Glutamatergic neuron (in vitro differentiated cells): ENCODE results near the gene SLC20A1. TPM values are rescaled to one million over a fixed set of nuclear protein-coding genes. Genes with fewer than 3 reads are reported as not detected.

Experiments
- DNase-seq: peaks from one replicate; pipeline ENCODE4 v3.0.0; 2022
- H3K27ac Mint-ChIP-seq: one replicate; pipeline ENCODE4 v1.8.0; 2020; ENCODE audit warnings: mild to moderate bottlenecking, mixed read lengths, inconsistent platforms; ENCODE audit not compliant: unreplicated experiment
- H3K27me3 Mint-ChIP-seq: one replicate; pipeline ENCODE4 v1.8.0; 2020; ENCODE audit warnings: mild to moderate bottlenecking, moderate library complexity, mixed read lengths, inconsistent platforms; ENCODE audit not compliant: unreplicated experiment
- H3K36me3 Mint-ChIP-seq: one replicate; pipeline ENCODE4 v1.8.0; 2020; ENCODE audit warnings: mild to moderate bottlenecking, mixed read lengths, inconsistent platforms; ENCODE audit not compliant: unreplicated experiment
- H3K4me1 Mint-ChIP-seq: one replicate; pipeline ENCODE4 v1.8.0; 2020; ENCODE audit warnings: mild to moderate bottlenecking, low read depth, mixed read lengths, inconsistent platforms; ENCODE audit not compliant: unreplicated experiment
- H3K4me3 Mint-ChIP-seq: one replicate; pipeline ENCODE4 v1.8.0; 2020; ENCODE audit warnings: mild to moderate bottlenecking, mixed read lengths, inconsistent platforms; ENCODE audit not compliant: unreplicated experiment
- H3K9me3 Mint-ChIP-seq: one replicate; pipeline ENCODE4 v1.8.0; 2020; ENCODE audit warnings: mild to moderate bottlenecking, moderate library complexity, mixed read lengths, inconsistent platforms; ENCODE audit not compliant: unreplicated experiment
- CTCF ChIP-seq: fragments of 200-600 bp; sonication (generic); IDR thresholded peaks from one replicate; pipeline ENCODE4 v1.5.0; 2021; ENCODE audit not compliant: partially characterized antibody, unreplicated experiment
- total RNA-seq: library from RNA; stranded (reverse); fragmentation: NEBNext Ultra II Directional; extraction: Animal tissue kit (Norgen Biotek cat#: 25700); gene quantifications from one replicate; pipeline ENCODE4 v1.2.1, GENCODE V29; 2021; ENCODE audit not compliant: unreplicated experiment

Gene SLC20A1
- total RNA-seq, 1 donor from 2014 or later, result 73.0 TPM

- TF ChIP-seq CTCF, result no peak
- Mint-ChIP-seq H3K27me3 (peaks cover 1% of the 10 kb centered on the region), H3K4me3 (no peak overlapping the region), H3K4me1 (no peaks in the 10 kb centered on the region), H3K36me3 (no peaks in the 10 kb centered on the region), H3K27ac (no peak overlapping the region), H3K9me3 (no peaks in the 10 kb centered on the region)
- DNase-seq, result peak; percentile 42
Observed at GRCh38 chr2:112692495-112692911, 46.8 kb downstream of the SLC20A1 start.

GRCh38 chr2:112692918-112693317 lies 47.2 kb downstream of the SLC20A1 start:
- Mint-ChIP-seq H3K36me3 (no peaks in the 10 kb centered on the region), H3K4me1 (no peaks in the 10 kb centered on the region), H3K4me3 (no peak overlapping the region), H3K27ac (no peak overlapping the region), H3K27me3 (peaks cover 1% of the 10 kb centered on the region), H3K9me3 (no peaks in the 10 kb centered on the region)
- no peak for DNase-seq
- TF ChIP-seq CTCF, result no peak

GRCh38 chr2:112693596-112693995 lies 47.9 kb downstream of the SLC20A1 start:
- no peak overlapping the region for H3K27ac Mint-ChIP-seq
- no peak for DNase-seq
- no peaks in the 10 kb centered on the region for H3K36me3 Mint-ChIP-seq
- H3K4me1 Mint-ChIP-seq, result no peaks in the 10 kb centered on the region
- no peak for TF ChIP-seq CTCF
- H3K4me3 Mint-ChIP-seq, result no peak overlapping the region
- no peaks in the 10 kb centered on the region for H3K9me3 Mint-ChIP-seq
- peaks cover 1% of the 10 kb centered on the region for H3K27me3 Mint-ChIP-seq

GRCh38 chr2:112694182-112694581 lies 48.4 kb downstream of the SLC20A1 start:
- no peak for DNase-seq
- H3K27me3 Mint-ChIP-seq, result peaks cover 1% of the 10 kb centered on the region
- TF ChIP-seq CTCF, result no peak
- no peaks in the 10 kb centered on the region for H3K4me1 Mint-ChIP-seq
- H3K4me3 Mint-ChIP-seq, result no peak overlapping the region
- H3K36me3 Mint-ChIP-seq, result no peaks in the 10 kb centered on the region
- H3K9me3 Mint-ChIP-seq, result no peaks in the 10 kb centered on the region
- H3K27ac Mint-ChIP-seq, result no peak overlapping the region

- TF ChIP-seq CTCF, result no peak
- Mint-ChIP-seq H3K27me3 (no peaks in the 10 kb centered on the region), H3K27ac (no peak overlapping the region), H3K9me3 (no peaks in the 10 kb centered on the region), H3K4me3 (no peak overlapping the region), H3K36me3 (no peaks in the 10 kb centered on the region), H3K4me1 (no peaks in the 10 kb centered on the region)
- DNase-seq, result no peak
Observed at GRCh38 chr2:112698834-112699515, 53.2 kb downstream of the SLC20A1 start.
